Neural progenitor cell (in vitro differentiated cells): Measurements from ENCODE around the gene DAAM2.

Experiments used
- CTCF ChIP-seq: fragments of 200-600 bp; sonication (generic); IDR thresholded peaks from 2 replicates; pipeline ENCODE4 v1.5.1; 2017; ENCODE audit warnings: antibody characterized with exemption, mild to moderate bottlenecking
- EZH2 ChIP-seq: fragments of 200-600 bp; sonication (generic); IDR thresholded peaks from 2 replicates; pipeline ENCODE4 v1.6.1; 2017; ENCODE audit warnings: antibody characterized with exemption, mild to moderate bottlenecking, moderate library complexity
- EZH2phosphoT487 ChIP-seq: fragments of 200-600 bp; sonication (generic); IDR thresholded peaks from 2 replicates; pipeline ENCODE4 v1.6.1; 2017; ENCODE audit warnings: antibody characterized with exemption

GRCh38 chr6:39931607-39932006, 139.4 kb downstream of the DAAM2 start:
- TF ChIP-seq CTCF (no peak), EZH2 (no peak), EZH2phosphoT487 (no peak)
